K562 (cell line): Measurements from ENCODE around the gene FBXW12.

Source experiments
- CTCF ChIP-seq, 3 experiments: IDR thresholded peaks in 2 of 3; conservative IDR thresholded peaks in 1 of 3; 2 replicates each; pipeline ENCODE4 v1.5.1; 2011 to 2012; ENCODE audit warnings: low read length in 3 of 3, mild to moderate bottlenecking in 3 of 3, control low read depth in 2 of 3, improper control_type of control experiment in 1 of 3, inconsistent platforms in 1 of 3, low read depth in 1 of 3, mixed read lengths in 1 of 3, moderate library complexity in 1 of 3; ENCODE audit not compliant: insufficient read depth in 2 of 3
- E2F3 ChIP-seq: fragments of 250-450 bp; sonication (Bioruptor Pico); IDR thresholded peaks from 2 replicates; pipeline ENCODE4 v1.4.0; 2020; ENCODE audit warnings: mild to moderate bottlenecking
- PHF8 ChIP-seq: fragments of 200-600 bp; sonication (generic); IDR thresholded peaks from 2 replicates; pipeline ENCODE4 v1.6.1; 2012; ENCODE audit warnings: mixed run types, mild to moderate bottlenecking, inconsistent platforms, low read length, moderate library complexity, borderline replicate concordance
- SMAD1 ChIP-seq: fragments of 150-350 bp; IDR thresholded peaks from 2 replicates; pipeline ENCODE4 v1.6.1; 2014; ENCODE audit warnings: low read length, low read depth; ENCODE audit not compliant: partially characterized antibody
- ZNF449 ChIP-seq: fragments of 250-450 bp; sonication (Bioruptor Pico); IDR thresholded peaks from 2 replicates; pipeline ENCODE4 v1.8.0; 2022; ENCODE audit warnings: moderate library complexity, mild to moderate bottlenecking, inconsistent platforms

DNA sequence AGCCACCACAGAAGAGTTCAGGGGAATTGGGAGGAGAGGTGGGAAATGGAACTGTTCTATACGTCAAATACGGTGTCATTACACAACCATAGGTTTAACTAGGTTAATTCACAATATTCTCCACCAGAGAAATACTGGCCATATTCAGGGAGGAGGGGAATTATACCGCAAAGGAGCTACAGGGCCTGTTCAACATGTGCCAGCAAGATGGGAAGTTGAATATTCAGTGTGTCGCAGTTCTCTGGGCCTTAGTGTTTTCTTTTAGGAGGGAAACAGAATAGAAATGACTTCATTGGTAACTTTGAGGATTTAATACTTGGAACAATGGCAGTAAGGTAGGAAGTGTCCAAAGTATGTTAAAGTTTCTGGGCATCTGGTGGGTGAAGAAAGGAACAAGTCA is 18.0 kb upstream of the FBXW12 start:
- TF ChIP-seq PHF8 (no peak), E2F3 (no peak), ZNF449 (no peak), SMAD1 (no peak), CTCF (IDR thresholded peaks at IDR 0.05 in 2 of 3, conservative IDR thresholded peaks at IDR 0.05 in 1 of 3; ENCODE audit: insufficient read depth in 2 of 3, low read depth in 1 of 3, low read length in 3 of 3) (no peak)
